Activated T-helper 1 cell treated with anti-CD3 and anti-CD28 coated beads, Interleukin-12 subunit alpha, Interleukin-12 subunit beta, Interleukin-2, Interleukin-4 antibody, amounts not matched to agents 30 ng/mL and 10 ng/mL and 1 ng/mL, durations not matched to agents 14 hours and 24 hours and 36 hours (primary cell): ENCODE measurements around the gene FBXL20. TPM values are rescaled to one million over a fixed set of nuclear protein-coding genes. Genes with fewer than 3 reads are reported as not detected.

Experiments
- DNase-seq: peaks from one replicate; pipeline ENCODE4 v3.0.0; 2021; ENCODE audit warnings: low spot score
- H3K27ac Mint-ChIP-seq: one replicate; pipeline ENCODE4 v1.8.0; 2021; ENCODE audit warnings: mild to moderate bottlenecking, mixed read lengths
- H3K27me3 Mint-ChIP-seq: one replicate; pipeline ENCODE4 v1.8.0; 2022; ENCODE audit warnings: mild to moderate bottlenecking, moderate library complexity, mixed read lengths; ENCODE audit not compliant: insufficient read depth
- H3K36me3 Mint-ChIP-seq: one replicate; pipeline ENCODE4 v1.8.0; 2021; ENCODE audit warnings: low read depth, mixed read lengths
- H3K4me1 Mint-ChIP-seq: one replicate; pipeline ENCODE4 v1.8.0; 2021; ENCODE audit warnings: low read depth, mixed read lengths
- H3K4me3 Mint-ChIP-seq: one replicate; pipeline ENCODE4 v1.8.0; 2021; ENCODE audit warnings: mild to moderate bottlenecking, moderate library complexity, mixed read lengths
- H3K9me3 Mint-ChIP-seq: one replicate; pipeline ENCODE4 v1.8.0; 2021; ENCODE audit warnings: mixed read lengths
- intact Hi-C: fragments of 100-400 bp; cut with micrococcal nuclease; formaldehyde crosslinking; loops from one replicate; pipeline ENCODE4 v1.15.1; 2024
- total RNA-seq: library from RNA; stranded (reverse); gene quantifications from 2 replicates; pipeline ENCODE4 v1.2.3, GENCODE V29; 2022

The FBXL20 gene
- total RNA-seq, 1 donor from 2014 or later, result 20.1 TPM

DNA sequence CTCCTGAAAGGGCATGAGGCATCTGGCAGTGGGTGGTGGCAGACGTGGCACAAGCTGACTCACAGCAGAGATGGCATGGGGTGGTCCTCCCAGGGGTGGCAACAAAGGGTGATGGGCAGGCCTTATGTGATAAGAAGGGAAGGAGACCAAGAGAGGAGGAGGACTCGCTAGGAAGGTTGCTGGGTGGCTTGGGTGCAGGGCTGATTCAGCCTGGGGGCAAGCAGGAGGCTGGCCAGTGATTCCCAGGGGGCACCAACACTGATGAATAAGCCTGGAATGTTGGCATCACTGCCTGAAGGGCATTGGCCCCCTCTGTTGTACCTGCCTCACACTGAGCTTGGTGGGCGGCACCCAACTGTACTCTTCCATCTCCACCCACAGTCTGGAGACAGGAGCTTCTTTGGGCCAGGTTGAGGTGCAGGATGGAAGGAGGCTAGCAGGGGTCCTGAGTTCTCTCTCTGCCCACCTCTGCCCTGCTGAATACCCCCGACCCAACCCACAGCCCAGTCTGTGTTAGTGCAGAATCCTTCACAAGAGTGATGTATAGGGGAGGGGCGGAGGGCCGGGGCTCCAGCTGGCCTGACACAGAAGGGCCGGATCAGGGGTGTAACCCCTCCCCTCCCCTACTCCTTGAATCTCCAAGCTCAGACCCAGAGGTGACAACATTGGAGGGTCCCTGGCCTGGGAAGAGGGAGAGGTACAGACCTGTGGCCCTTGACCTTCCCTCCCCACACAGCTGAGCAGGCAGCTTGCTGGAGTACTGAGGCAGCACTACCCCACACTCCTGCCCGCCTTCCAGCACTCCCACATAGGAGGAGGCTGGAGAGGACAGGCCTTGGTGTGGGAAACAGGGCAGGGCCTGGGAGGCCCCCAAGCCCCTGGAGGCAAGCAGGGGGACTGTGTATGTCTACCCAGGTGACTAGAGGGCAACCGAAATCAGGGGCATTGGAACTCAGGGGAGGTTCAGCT is 178.3 kb downstream of the FBXL20 start:
- no peak for DNase-seq
- intact Hi-C loops, result no loop called here
- Mint-ChIP-seq H3K27me3 (peaks cover 47% of the 10 kb centered on the region), H3K27ac (no peak overlapping the region), H3K36me3 (no peaks in the 10 kb centered on the region), H3K4me3 (no peak overlapping the region), H3K4me1 (peaks cover 5% of the 10 kb centered on the region), H3K9me3 (no peaks in the 10 kb centered on the region)

DNA sequence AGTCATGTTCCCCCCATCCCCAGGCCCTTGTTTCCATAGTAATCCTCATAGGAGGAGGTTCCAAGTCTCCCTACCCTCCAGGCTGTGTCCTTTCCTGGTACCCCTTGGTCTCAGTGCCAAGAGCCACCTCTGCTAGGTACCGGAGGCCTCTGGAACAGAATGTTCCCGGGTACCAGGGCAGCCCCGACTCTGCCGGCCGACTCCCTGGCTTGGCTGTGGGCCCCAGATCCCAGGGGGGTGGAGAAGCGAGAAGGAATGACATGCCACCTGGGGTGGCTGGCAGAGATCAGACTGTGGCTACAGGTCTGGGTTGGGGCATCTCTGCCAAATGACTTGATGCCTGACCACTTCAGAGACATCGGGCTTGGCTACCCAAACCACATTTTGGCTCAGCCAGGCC is 179.3 kb downstream of the FBXL20 start:
- H3K27ac Mint-ChIP-seq, result no peak overlapping the region
- DNase-seq, result no peak
- no peaks in the 10 kb centered on the region for H3K9me3 Mint-ChIP-seq
- no peak overlapping the region for H3K4me3 Mint-ChIP-seq
- no peaks in the 10 kb centered on the region for H3K36me3 Mint-ChIP-seq
- intact Hi-C loops, result no loop called here
- peaks cover 49% of the 10 kb centered on the region for H3K27me3 Mint-ChIP-seq
- H3K4me1 Mint-ChIP-seq, result peaks cover 5% of the 10 kb centered on the region

- H3K27me3 Mint-ChIP-seq, result peaks cover 49% of the 10 kb centered on the region
- intact Hi-C loops, result no loop called here
These were observed 179.9 kb downstream of the FBXL20 start for GRCh38 chr17:39221572-39221971.

DNA sequence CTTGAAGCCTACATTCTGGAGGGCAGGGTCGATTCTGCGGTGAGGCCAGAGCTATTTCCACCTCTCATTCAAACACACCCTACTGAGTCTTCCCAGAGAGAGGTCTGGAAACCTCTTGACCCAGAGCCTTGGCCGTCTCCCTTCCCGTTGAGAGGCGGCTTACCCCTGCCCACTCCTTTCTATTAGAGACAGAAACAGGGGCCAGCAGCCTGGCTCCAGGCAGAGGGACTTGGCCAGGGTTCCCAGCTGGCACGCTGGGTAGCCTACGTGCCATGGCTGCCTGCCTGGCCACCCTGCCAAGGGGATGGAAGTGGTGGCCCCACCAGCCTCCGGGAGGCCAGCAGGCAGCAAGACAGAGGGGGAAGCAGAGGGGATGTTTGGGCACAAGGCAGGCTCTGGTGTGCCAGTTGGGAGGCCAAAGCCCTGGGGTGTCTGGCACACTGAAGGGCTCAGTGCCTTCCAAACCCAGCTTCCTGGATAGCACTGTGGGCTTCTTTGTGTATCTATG is 181.7 kb downstream of the FBXL20 start:
- no peak for DNase-seq
- no peaks in the 10 kb centered on the region for H3K4me1 Mint-ChIP-seq
- intact Hi-C loops, result no loop called here
- H3K27me3 Mint-ChIP-seq, result peaks cover 48% of the 10 kb centered on the region
- no peaks in the 10 kb centered on the region for H3K9me3 Mint-ChIP-seq
- H3K4me3 Mint-ChIP-seq, result no peak overlapping the region
- no peaks in the 10 kb centered on the region for H3K36me3 Mint-ChIP-seq
- H3K27ac Mint-ChIP-seq, result no peak overlapping the region

More at GRCh38 chr17:39221572-39221971, 179.9 kb downstream of the FBXL20 start:
- H3K4me3 Mint-ChIP-seq, result no peak overlapping the region
- peaks cover 5% of the 10 kb centered on the region for H3K4me1 Mint-ChIP-seq
- H3K27ac Mint-ChIP-seq, result no peak overlapping the region
- H3K9me3 Mint-ChIP-seq, result no peaks in the 10 kb centered on the region
- no peaks in the 10 kb centered on the region for H3K36me3 Mint-ChIP-seq
- DNase-seq, result no peak

DNA sequence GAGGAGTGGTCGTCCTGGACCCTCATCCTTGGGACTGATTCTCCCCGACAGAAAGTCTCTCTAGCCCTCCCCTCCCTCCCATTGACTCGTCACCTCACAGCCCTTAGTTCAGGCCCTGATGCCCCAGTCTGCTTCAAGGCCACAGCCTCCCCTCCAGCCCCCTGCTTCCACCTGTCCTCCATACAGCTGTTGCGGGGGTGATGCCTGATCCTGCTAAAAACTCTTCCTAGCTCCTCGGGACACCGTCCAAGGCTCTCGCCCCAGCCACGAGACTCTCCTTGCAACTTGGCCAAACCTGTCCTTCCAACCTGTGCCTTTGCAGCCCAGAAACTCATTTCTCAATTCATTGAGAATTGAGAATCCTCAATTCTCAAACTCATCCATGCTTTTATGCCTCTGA is 182.5 kb downstream of the FBXL20 start:
- Mint-ChIP-seq H3K4me3 (no peak overlapping the region), H3K27me3 (peaks cover 43% of the 10 kb centered on the region)

DNA sequence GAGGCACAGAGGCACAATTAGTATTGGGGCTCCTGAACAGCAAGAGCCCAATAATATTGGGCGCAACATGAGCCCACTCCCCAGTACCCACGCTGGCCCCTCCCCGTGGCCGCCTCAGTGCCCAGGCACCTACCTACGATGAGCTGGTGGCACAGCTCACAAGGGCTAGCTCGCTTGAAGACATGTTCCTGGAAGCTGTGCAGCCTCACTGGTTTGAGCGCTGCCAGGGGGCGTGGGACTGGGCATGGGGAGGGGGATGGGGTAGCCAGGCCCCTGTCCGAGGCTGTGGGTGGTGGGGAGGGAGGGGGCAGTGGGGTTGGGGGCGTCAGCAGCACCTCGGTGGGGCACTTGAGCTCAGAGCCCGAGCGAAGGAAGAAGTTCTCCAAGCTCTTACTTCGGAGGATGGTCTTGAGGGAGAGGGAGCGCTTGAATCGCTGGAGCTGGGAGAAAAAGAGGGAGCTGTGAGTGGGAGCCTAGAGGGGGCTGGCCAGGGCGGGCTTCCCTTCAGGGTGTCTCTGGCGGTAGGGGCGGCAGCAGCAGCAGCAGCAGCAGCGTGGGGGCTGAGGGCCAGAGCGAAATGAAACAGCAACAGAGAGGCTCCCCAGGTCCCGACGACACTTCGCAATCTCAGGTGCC is 183.6 kb downstream of the FBXL20 start:
- no peaks in the 10 kb centered on the region for H3K36me3 Mint-ChIP-seq
- intact Hi-C loops, result no loop called here
- no peaks in the 10 kb centered on the region for H3K9me3 Mint-ChIP-seq
- no peak overlapping the region for H3K4me3 Mint-ChIP-seq
- peaks cover 35% of the 10 kb centered on the region for H3K27me3 Mint-ChIP-seq
- no peak overlapping the region for H3K27ac Mint-ChIP-seq
- no peak for DNase-seq
- H3K4me1 Mint-ChIP-seq, result no peaks in the 10 kb centered on the region

More for the DNA sequence above, 182.5 kb downstream of the FBXL20 start:
- DNase-seq, result no peak
- intact Hi-C loops, result no loop called here
- H3K36me3 Mint-ChIP-seq, result no peaks in the 10 kb centered on the region
- H3K4me1 Mint-ChIP-seq, result no peaks in the 10 kb centered on the region
- no peaks in the 10 kb centered on the region for H3K9me3 Mint-ChIP-seq
- H3K27ac Mint-ChIP-seq, result no peak overlapping the region

- peaks cover 29% of the 10 kb centered on the region for H3K27me3 Mint-ChIP-seq
- peaks cover 8% of the 10 kb centered on the region for H3K4me1 Mint-ChIP-seq
- no peak overlapping the region for H3K4me3 Mint-ChIP-seq
- no peak overlapping the region for H3K27ac Mint-ChIP-seq
- no peaks in the 10 kb centered on the region for H3K9me3 Mint-ChIP-seq
- H3K36me3 Mint-ChIP-seq, result no peaks in the 10 kb centered on the region
- no peak for DNase-seq
- intact Hi-C loops, result no loop called here
These were observed 187.6 kb downstream of the FBXL20 start for GRCh38 chr17:39213852-39214251.

- H3K36me3 Mint-ChIP-seq, result no peaks in the 10 kb centered on the region
- intact Hi-C loops, result no loop called here
- H3K9me3 Mint-ChIP-seq, result no peaks in the 10 kb centered on the region
- no peak for DNase-seq
- H3K4me1 Mint-ChIP-seq, result peaks cover 8% of the 10 kb centered on the region
- peaks cover 25% of the 10 kb centered on the region for H3K27me3 Mint-ChIP-seq
- H3K27ac Mint-ChIP-seq, result no peak overlapping the region
- H3K4me3 Mint-ChIP-seq, result no peak overlapping the region
These were observed 188.5 kb downstream of the FBXL20 start for GRCh38 chr17:39212841-39213480.

- DNase-seq, result no peak
- H3K4me3 Mint-ChIP-seq, result no peak overlapping the region
- peaks cover 10% of the 10 kb centered on the region for H3K4me1 Mint-ChIP-seq
- no peaks in the 10 kb centered on the region for H3K36me3 Mint-ChIP-seq
- intact Hi-C loops, result no loop called here
- peaks cover 21% of the 10 kb centered on the region for H3K27me3 Mint-ChIP-seq
- H3K9me3 Mint-ChIP-seq, result no peaks in the 10 kb centered on the region
- no peak overlapping the region for H3K27ac Mint-ChIP-seq
These were observed 189.1 kb downstream of the FBXL20 start for GRCh38 chr17:39212195-39212810.

- intact Hi-C loops, result no loop called here
- Mint-ChIP-seq H3K4me3 (peak overlapping the region; percentile 26), H3K4me1 (peaks cover 16% of the 10 kb centered on the region), H3K27ac (no peak overlapping the region), H3K36me3 (peaks cover 1% of the 10 kb centered on the region), H3K27me3 (peaks cover 12% of the 10 kb centered on the region), H3K9me3 (no peaks in the 10 kb centered on the region)
- DNase-seq, result no peak
These were observed 191.4 kb downstream of the FBXL20 start for GRCh38 chr17:39210093-39210434.

DNA sequence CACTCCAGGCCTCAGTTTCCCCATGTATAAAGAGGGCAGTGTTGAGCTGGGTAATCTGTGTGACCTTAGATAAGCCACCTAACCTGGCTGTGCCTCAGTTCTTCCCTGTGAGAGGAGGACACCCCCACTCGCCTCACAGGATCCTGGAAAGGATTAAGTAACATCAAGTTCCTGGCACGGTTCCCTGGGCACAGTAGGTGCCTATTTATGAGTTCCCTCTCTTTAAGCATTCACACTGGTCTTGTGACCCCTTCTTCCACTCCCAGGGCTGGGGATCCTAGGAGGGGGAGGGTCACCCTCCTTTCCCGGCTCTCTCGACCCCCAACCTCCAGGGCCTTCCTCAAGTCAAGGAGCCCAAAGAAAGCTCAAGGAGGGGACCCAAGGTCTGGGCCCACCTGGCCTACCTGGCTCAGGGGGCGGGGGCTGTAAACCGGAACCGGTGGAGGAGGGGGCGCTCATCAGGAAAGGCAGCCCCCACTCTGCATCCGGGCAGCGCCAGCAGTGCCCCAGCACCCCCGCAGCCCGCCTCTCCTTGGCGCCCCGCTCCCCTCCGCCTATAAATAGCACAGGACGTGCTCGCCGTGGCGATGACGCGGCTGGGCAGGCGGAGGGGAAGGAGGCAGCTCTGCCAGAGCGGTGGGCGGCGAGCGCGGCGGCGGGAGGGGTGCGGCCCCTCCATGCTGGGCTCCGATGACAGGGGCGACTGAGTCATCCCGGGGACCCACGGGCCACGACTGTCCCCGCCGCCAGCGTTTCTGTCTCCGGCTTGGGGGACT is 191.9 kb downstream of the FBXL20 start:
- H3K36me3 Mint-ChIP-seq, result peaks cover 7% of the 10 kb centered on the region
- intact Hi-C loops, result loop anchor here (5.0 to 10.0 kb wide), 2 partner anchors 193 to 415 kb away; partner anchors contain the start of genes FBXL20 and PPP1R1B
- H3K4me3 Mint-ChIP-seq, result peak overlapping the region; percentile 15
- H3K9me3 Mint-ChIP-seq, result no peaks in the 10 kb centered on the region
- H3K4me1 Mint-ChIP-seq, result peaks cover 16% of the 10 kb centered on the region
- no peak overlapping the region for H3K27ac Mint-ChIP-seq
- H3K27me3 Mint-ChIP-seq, result peaks cover 12% of the 10 kb centered on the region
- peak; percentile 47 for DNase-seq

DNA sequence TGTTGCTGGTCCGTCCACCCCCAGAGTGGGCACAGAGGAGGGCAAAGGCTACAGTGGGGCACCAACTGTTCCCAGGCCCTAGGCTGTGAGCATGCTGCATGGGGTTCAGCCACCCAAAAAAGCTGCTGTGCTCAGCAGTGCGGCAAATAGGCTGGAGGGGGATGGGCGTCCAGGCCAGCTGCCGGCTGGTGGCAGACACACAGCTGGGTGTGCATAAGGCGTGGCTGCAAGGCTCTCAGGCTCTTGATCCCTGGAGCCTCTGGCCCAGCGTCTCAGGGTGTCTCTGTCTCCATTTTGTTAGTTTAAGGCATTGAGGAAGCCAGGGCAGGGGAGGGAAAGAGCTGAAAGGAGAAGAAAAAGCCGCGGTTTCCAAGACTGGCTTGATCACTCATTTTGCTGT is 192.5 kb downstream of the FBXL20 start:
- no peak for DNase-seq
- intact Hi-C loops, result loop anchor here (5.0 to 10.0 kb wide), 2 partner anchors 193 to 416 kb away; partner anchors contain the start of genes FBXL20 and PPP1R1B
- Mint-ChIP-seq H3K36me3 (peaks cover 11% of the 10 kb centered on the region), H3K4me3 (peak overlapping the region; percentile 22), H3K9me3 (no peaks in the 10 kb centered on the region), H3K27me3 (peaks cover 12% of the 10 kb centered on the region), H3K27ac (no peak overlapping the region), H3K4me1 (peaks cover 16% of the 10 kb centered on the region)
